Activated CD8-positive, alpha-beta memory T cell treated with anti-CD3 and anti-CD28 coated beads, Interleukin-2, amount 50 U/mL, for 24 hours (primary cell): ENCODE results near the gene LTBP3.

Experiments
- DNase-seq: peaks from one replicate; pipeline ENCODE4 v3.0.0-alpha.2; 2020; ENCODE audit errors: extremely low read depth

The LTBP3 gene

GRCh38 chr11:65585396-65586246 is 27.5 kb upstream of the LTBP3 start:
- DNase-seq: no peak

GRCh38 chr11:65584723-65585171 is 26.6 kb upstream of the LTBP3 start:
- no peak for DNase-seq

GRCh38 chr11:65584106-65584505 is 25.9 kb upstream of the LTBP3 start:
- no peak for DNase-seq

- no peak for DNase-seq
Observed at GRCh38 chr11:65583589-65583988, 25.4 kb upstream of the LTBP3 start.

GRCh38 chr11:65581928-65582327 is 23.8 kb upstream of the LTBP3 start:
- DNase-seq: no peak

- no peak for DNase-seq
Observed at GRCh38 chr11:65580756-65581155, 22.6 kb upstream of the LTBP3 start.

- no peak for DNase-seq
Observed at GRCh38 chr11:65580031-65580692, 22.0 kb upstream of the LTBP3 start.

- no peak for DNase-seq
Observed at GRCh38 chr11:65579291-65579690, 21.1 kb upstream of the LTBP3 start.

GRCh38 chr11:65578667-65579066 is 20.5 kb upstream of the LTBP3 start:
- no peak for DNase-seq

GRCh38 chr11:65578134-65578533 is 20.0 kb upstream of the LTBP3 start:
- no peak for DNase-seq

- no peak for DNase-seq
Observed at GRCh38 chr11:65577756-65578109, 19.6 kb upstream of the LTBP3 start.

GRCh38 chr11:65576867-65577755 is 19.0 kb upstream of the LTBP3 start:
- DNase-seq: no peak

GRCh38 chr11:65576232-65576866 is 18.2 kb upstream of the LTBP3 start:
- no peak for DNase-seq

- DNase-seq: no peak
Observed at GRCh38 chr11:65575568-65576231, 17.5 kb upstream of the LTBP3 start, which contains the start of gene EHBP1L1. Gene EHBP1L1 (plus strand): TSS chr11:65576053. CDS start chr11:65576303, 250 bp downstream.

- DNase-seq: no peak
Observed at GRCh38 chr11:65574811-65575567, 16.8 kb upstream of the LTBP3 start.

- DNase-seq: peak; percentile 70
Observed at GRCh38 chr11:65574109-65574810, 16.1 kb upstream of the LTBP3 start.

- no peak for DNase-seq
Observed at GRCh38 chr11:65573391-65574079, 15.4 kb upstream of the LTBP3 start.

- peak; percentile 70 for DNase-seq
Observed at GRCh38 chr11:65572356-65573051, 14.3 kb upstream of the LTBP3 start, which contains the start of gene FAM89B. Gene FAM89B (plus strand): TSS chr11:65572538. CDS start chr11:65572670, 132 bp downstream.
